ENCODE data around the gene FILIP1L. TPM values are rescaled to one million over a fixed set of nuclear protein-coding genes. Genes with fewer than 3 reads are reported as not detected.

The FILIP1L gene
- total and polyA plus RNA-seq, 2 of the 13 experiments (the other 11 are each of a cell fraction or from before 2014, with no cell fraction given) = 8.1 to 187 TPM

DNA sequence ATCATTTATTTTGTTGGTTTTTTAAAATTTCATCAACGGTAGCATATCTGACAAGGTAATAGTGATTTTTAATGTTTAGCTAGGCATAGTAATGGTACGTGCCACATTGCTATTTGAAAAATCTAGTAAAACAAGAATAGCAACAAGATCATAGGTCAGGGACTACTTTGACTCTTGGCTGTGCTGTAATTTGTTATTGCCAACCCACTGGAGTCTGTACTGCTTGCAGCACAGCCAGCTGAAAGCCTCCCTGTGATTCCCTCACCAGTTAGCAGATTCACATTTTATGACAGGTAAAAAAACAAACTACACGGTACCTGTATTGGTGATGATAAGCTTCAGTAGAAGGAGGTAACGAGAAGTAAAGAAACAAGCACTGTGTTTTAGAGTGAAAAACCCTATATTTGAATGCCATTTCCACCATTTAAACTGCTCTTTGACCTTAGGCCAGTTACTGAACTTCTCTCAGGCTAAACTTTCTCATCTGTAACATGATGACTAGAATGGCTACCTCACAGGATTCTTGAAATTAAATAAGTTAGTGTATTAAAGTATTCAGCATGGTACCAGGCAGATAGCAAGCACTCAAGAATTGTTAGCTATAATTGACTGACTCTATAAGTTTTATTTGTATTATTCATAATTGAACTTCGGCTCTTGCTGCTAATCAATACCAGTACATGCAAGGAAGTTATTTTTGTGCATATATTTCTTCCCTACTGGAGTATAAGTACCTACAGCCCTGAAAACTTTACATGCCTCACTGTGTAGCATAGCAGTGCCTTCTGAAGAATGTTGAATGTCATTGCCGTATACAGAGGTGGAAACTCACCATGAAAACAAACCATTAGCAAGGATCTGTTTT, 16.1 kb downstream of the FILIP1L start (continued):
- TF ChIP-seq, protein P1, sequence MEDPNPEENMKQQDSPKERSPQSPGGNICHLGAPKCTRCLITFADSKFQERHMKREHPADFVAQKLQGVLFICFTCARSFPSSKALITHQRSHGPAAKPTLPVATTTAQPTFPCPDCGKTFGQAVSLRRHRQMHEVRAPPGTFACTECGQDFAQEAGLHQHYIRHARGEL (CRISPR knock-in tag; IDR thresholded peaks at IDR 0.05) = no peak
- TF ChIP-seq ZNF451 (CRISPR knock-in tag; IDR thresholded peaks at IDR 0.05) (no peak), CHD4 (IDR thresholded peaks at IDR 0.05; ENCODE audit: borderline replicate concordance, low read length) (no peak; the same call in 1 of the 2 replicates), REXO4 (CRISPR knock-in tag; IDR thresholded peaks at IDR 0.05; ENCODE audit: borderline replicate concordance) (no peak), ZBTB20 (CRISPR knock-in tag; IDR thresholded peaks at IDR 0.05; ENCODE audit: borderline replicate concordance, low read depth) (0 out of 2 replicates have a peak, but pooled peaks have one; percentile 37), GTF2F1 (IDR thresholded peaks at IDR 0.05; ENCODE audit: low read length) (no peak), FOXM1 (CRISPR knock-in tag; IDR thresholded peaks at IDR 0.05) (no peak), DR1 (CRISPR knock-in tag; IDR thresholded peaks at IDR 0.05) (no peak), CBX5 (CRISPR knock-in tag; IDR thresholded peaks at IDR 0.05; ENCODE audit: borderline replicate concordance) (no peak), ZSCAN9 (CRISPR knock-in tag; IDR thresholded peaks at IDR 0.05; ENCODE audit: borderline replicate concordance) (0 out of 2 replicates have a peak, but pooled peaks have one; percentile 25), ZNF629 (CRISPR knock-in tag; conservative IDR thresholded peaks at IDR 0.05) (peak; percentile 41; the same call in 1 of the 2 replicates), ZNF230 (CRISPR knock-in tag; IDR thresholded peaks at IDR 0.05) (no peak), ZKSCAN5 (CRISPR knock-in tag; IDR thresholded peaks at IDR 0.05) (no peak), NR3C1 (CRISPR knock-in tag; IDR thresholded peaks at IDR 0.05) (no peak), ZNF850 (CRISPR knock-in tag; conservative IDR thresholded peaks at IDR 0.05) (no peak), CAMTA2 (CRISPR knock-in tag; IDR thresholded peaks at IDR 0.05; ENCODE audit: borderline replicate concordance) (no peak)
- TF ChIP-seq, protein P2, sequence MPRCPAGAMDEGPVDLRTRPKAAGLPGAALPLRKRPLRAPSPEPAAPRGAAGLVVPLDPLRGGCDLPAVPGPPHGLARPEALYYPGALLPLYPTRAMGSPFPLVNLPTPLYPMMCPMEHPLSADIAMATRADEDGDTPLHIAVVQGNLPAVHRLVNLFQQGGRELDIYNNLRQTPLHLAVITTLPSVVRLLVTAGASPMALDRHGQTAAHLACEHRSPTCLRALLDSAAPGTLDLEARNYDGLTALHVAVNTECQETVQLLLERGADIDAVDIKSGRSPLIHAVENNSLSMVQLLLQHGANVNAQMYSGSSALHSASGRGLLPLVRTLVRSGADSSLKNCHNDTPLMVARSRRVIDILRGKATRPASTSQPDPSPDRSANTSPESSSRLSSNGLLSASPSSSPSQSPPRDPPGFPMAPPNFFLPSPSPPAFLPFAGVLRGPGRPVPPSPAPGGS (CRISPR knock-in tag; IDR thresholded peaks at IDR 0.05) = no peak
- TF ChIP-seq, protein P3, sequence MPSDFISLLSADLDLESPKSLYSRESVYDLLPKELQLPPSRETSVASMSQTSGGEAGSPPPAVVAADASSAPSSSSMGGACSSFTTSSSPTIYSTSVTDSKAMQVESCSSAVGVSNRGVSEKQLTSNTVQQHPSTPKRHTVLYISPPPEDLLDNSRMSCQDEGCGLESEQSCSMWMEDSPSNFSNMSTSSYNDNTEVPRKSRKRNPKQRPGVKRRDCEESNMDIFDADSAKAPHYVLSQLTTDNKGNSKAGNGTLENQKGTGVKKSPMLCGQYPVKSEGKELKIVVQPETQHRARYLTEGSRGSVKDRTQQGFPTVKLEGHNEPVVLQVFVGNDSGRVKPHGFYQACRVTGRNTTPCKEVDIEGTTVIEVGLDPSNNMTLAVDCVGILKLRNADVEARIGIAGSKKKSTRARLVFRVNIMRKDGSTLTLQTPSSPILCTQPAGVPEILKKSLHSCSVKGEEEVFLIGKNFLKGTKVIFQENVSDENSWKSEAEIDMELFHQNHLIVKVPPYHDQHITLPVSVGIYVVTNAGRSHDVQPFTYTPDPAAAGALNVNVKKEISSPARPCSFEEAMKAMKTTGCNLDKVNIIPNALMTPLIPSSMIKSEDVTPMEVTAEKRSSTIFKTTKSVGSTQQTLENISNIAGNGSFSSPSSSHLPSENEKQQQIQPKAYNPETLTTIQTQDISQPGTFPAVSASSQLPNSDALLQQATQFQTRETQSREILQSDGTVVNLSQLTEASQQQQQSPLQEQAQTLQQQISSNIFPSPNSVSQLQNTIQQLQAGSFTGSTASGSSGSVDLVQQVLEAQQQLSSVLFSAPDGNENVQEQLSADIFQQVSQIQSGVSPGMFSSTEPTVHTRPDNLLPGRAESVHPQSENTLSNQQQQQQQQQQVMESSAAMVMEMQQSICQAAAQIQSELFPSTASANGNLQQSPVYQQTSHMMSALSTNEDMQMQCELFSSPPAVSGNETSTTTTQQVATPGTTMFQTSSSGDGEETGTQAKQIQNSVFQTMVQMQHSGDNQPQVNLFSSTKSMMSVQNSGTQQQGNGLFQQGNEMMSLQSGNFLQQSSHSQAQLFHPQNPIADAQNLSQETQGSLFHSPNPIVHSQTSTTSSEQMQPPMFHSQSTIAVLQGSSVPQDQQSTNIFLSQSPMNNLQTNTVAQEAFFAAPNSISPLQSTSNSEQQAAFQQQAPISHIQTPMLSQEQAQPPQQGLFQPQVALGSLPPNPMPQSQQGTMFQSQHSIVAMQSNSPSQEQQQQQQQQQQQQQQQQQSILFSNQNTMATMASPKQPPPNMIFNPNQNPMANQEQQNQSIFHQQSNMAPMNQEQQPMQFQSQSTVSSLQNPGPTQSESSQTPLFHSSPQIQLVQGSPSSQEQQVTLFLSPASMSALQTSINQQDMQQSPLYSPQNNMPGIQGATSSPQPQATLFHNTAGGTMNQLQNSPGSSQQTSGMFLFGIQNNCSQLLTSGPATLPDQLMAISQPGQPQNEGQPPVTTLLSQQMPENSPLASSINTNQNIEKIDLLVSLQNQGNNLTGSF (CRISPR knock-in tag; IDR thresholded peaks at IDR 0.05) = no peak

Data from HepG2 (cell line).